ENCODE results near the gene RTN1.

RTN1 gene

GRCh38 chr14:59622631-59623030 is 247.9 kb downstream of the RTN1 start:
- no peak for DNase-seq

GRCh38 chr14:59619061-59619460 is 251.5 kb downstream of the RTN1 start:
- DNase-seq, result no peak

GRCh38 chr14:59601056-59601455 is 269.5 kb downstream of the RTN1 start:
- no peak for DNase-seq

- no peak for DNase-seq
These were observed 270.2 kb downstream of the RTN1 start for GRCh38 chr14:59600211-59600945.

- no peak for DNase-seq
These were observed 275.5 kb downstream of the RTN1 start for GRCh38 chr14:59595071-59595470.

- DNase-seq, result no peak
These were observed 278.8 kb downstream of the RTN1 start for GRCh38 chr14:59591641-59592370.

- no peak for DNase-seq
These were observed 282.5 kb downstream of the RTN1 start for GRCh38 chr14:59588101-59588500.

GRCh38 chr14:59585891-59586554 is 284.6 kb downstream of the RTN1 start:
- DNase-seq, result no peak

GRCh38 chr14:59583755-59584154 is 286.8 kb downstream of the RTN1 start:
- no peak for DNase-seq

- DNase-seq, result no peak
These were observed 287.6 kb downstream of the RTN1 start for GRCh38 chr14:59582845-59583509.

- no peak for DNase-seq
These were observed 288.4 kb downstream of the RTN1 start for GRCh38 chr14:59582161-59582560.

- DNase-seq, result no peak
These were observed 289.7 kb downstream of the RTN1 start for GRCh38 chr14:59580911-59581310.

GRCh38 chr14:59576332-59577294 is 294.0 kb downstream of the RTN1 start, which contains the start of gene CCDC175:
TSS of gene CCDC175 (minus strand) at chr14:59576812. CDS start at chr14:59576775, 37 bp downstream.
- no peak for DNase-seq

GRCh38 chr14:59570122-59570521 is 300.5 kb downstream of the RTN1 start:
- DNase-seq, result no peak

- no peak for DNase-seq
These were observed 303.9 kb downstream of the RTN1 start for GRCh38 chr14:59566725-59567124.

GRCh38 chr14:59566296-59566695 is 304.3 kb downstream of the RTN1 start:
- DNase-seq, result no peak

GRCh38 chr14:59565087-59565486 is 305.5 kb downstream of the RTN1 start:
- DNase-seq, result no peak

GRCh38 chr14:59564366-59564765 is 306.2 kb downstream of the RTN1 start:
- DNase-seq, result no peak

- DNase-seq, result no peak
These were observed 323.3 kb downstream of the RTN1 start for GRCh38 chr14:59547310-59547709.
